IMR-90 (cell line): ENCODE measurements around the gene CRTC1. TPM values are rescaled to one million over a fixed set of nuclear protein-coding genes. Genes with fewer than 3 reads are reported as not detected.

Experiments used
- ATAC-seq: fragments of 200-7000 bp; cut with Tn5 transposase; 2 replicates; pipeline ENCODE4 v1.9.1; 2020; ENCODE audit warnings: low read depth, mild to moderate bottlenecking, moderate library complexity
- BruUV-seq: library from RNA; stranded (reverse); fragments of 400-500 nt; replicated peaks from 2 replicates; lab custom pipeline; 2021; lab: Mats Ljungman, UMichigan
- CTCF ChIA-PET: fragments of 300-600 bp; formaldehyde crosslinking; extraction: SDS; loops from one replicate; lab custom pipeline; 2021; ENCODE audit warnings: antibody characterized with exemption; lab: Yijun Ruan, JAX
- POLR2A ChIA-PET: fragments of 300-600 bp; sonication (Branson Sonifier 250); formaldehyde crosslinking; loops from one replicate; lab custom pipeline; 2022; ENCODE audit warnings: antibody characterized with exemption; ENCODE audit not compliant: unreplicated experiment; lab: Charles Lee
- DNase-seq: peaks from one replicate; pipeline ENCODE4 v3.0.0; 2013
- H2AFZ ChIP-seq: replicated peaks from 2 replicates; pipeline ENCODE3; 2013; ENCODE audit warnings: low read length, mild to moderate bottlenecking; ENCODE audit not compliant: poor library complexity
- H2AK5ac ChIP-seq: 2 replicates; pipeline ENCODE4 v1.6.1; 2013; ENCODE audit warnings: low read depth, low read length, inconsistent platforms
- H2AK9ac ChIP-seq: replicated peaks from 2 replicates; pipeline ENCODE3; 2013; ENCODE audit warnings: mild to moderate bottlenecking, low read depth, low read length, moderate library complexity; ENCODE audit not compliant: poor library complexity
- H2BK120ac ChIP-seq: 2 replicates; pipeline ENCODE4 v1.6.1; 2013; ENCODE audit warnings: low read depth, low read length, inconsistent platforms
- H2BK15ac ChIP-seq: 3 replicates; pipeline ENCODE4 v1.6.1; 2013; ENCODE audit warnings: low read depth, low read length, inconsistent platforms
- H2BK20ac ChIP-seq: 2 replicates; pipeline ENCODE4 v1.6.1; 2013; ENCODE audit warnings: low read depth, mild to moderate bottlenecking, inconsistent platforms, low read length, moderate library complexity
- H2BK5ac ChIP-seq: 2 replicates; pipeline ENCODE4 v1.6.1; 2013; ENCODE audit warnings: mild to moderate bottlenecking, low read depth, low read length, inconsistent platforms; ENCODE audit not compliant: poor library complexity, severe bottlenecking
- H3K14ac ChIP-seq: replicated peaks from 2 replicates; pipeline ENCODE4 v1.6.1; 2013; ENCODE audit warnings: low read depth, low read length, inconsistent platforms
- H3K18ac ChIP-seq: 2 replicates; pipeline ENCODE4 v1.6.1; 2013; ENCODE audit warnings: low read depth, low read length, control low read depth
- H3K23ac ChIP-seq: 2 replicates; pipeline ENCODE4 v1.6.1; 2013; ENCODE audit warnings: low read depth, low read length, inconsistent platforms
- H3K27ac ChIP-seq: 2 replicates; pipeline ENCODE4 v1.5.1; 2013; ENCODE audit warnings: mild to moderate bottlenecking, control low read depth, low read length; ENCODE audit not compliant: insufficient read depth
- H3K27me3 ChIP-seq: 2 replicates; pipeline ENCODE4 v1.6.1; 2013; ENCODE audit warnings: low read length; ENCODE audit not compliant: control insufficient read depth, insufficient read depth
- H3K36me3 ChIP-seq: 2 replicates; pipeline ENCODE4 v1.6.1; 2013; ENCODE audit warnings: low read length, mixed read lengths; ENCODE audit not compliant: control insufficient read depth, insufficient read depth
- H3K4ac ChIP-seq: 2 replicates; pipeline ENCODE4 v1.6.1; 2013; ENCODE audit warnings: low read depth, low read length, inconsistent platforms
- H3K4me1 ChIP-seq: 2 replicates; pipeline ENCODE4 v1.6.1; 2013; ENCODE audit warnings: low read length, mixed read lengths; ENCODE audit not compliant: control insufficient read depth, insufficient read depth
- H3K4me2 ChIP-seq: 2 replicates; pipeline ENCODE4 v1.6.1; 2013; ENCODE audit warnings: low read depth, mild to moderate bottlenecking, control low read depth, low read length, moderate library complexity
- H3K4me3 ChIP-seq: 2 replicates; pipeline ENCODE4 v1.5.1; 2013; ENCODE audit warnings: low read depth, mild to moderate bottlenecking, control low read depth, low read length, moderate library complexity; ENCODE audit not compliant: insufficient read depth
- H3K56ac ChIP-seq: 2 replicates; pipeline ENCODE4 v1.6.1; 2013; ENCODE audit warnings: low read length, inconsistent platforms; ENCODE audit not compliant: insufficient read depth; ENCODE audit errors: extremely low read depth
- H3K79me1 ChIP-seq, 2 experiments: 2 replicates each; pipeline ENCODE4 v1.6.1; 2013; ENCODE audit warnings: low read length in 2 of 2, inconsistent platforms in 1 of 2, low read depth in 1 of 2
- H3K9ac ChIP-seq: 2 replicates; pipeline ENCODE4 v1.6.1; 2013; ENCODE audit warnings: low read depth, low read length, control low read depth
- H3K9me1 ChIP-seq: 2 replicates; pipeline ENCODE4 v1.6.1; 2013; ENCODE audit warnings: low read length, inconsistent platforms; ENCODE audit not compliant: insufficient read depth
- H3K9me3 ChIP-seq: 2 replicates; pipeline ENCODE4 v1.6.1; 2013; ENCODE audit warnings: low read length; ENCODE audit not compliant: control insufficient read depth, insufficient read depth
- H4K20me1 ChIP-seq: 2 replicates; pipeline ENCODE4 v1.6.1; 2013; ENCODE audit warnings: low read length, inconsistent platforms; ENCODE audit not compliant: insufficient read depth
- H4K5ac ChIP-seq: 2 replicates; pipeline ENCODE4 v1.6.1; 2013; ENCODE audit warnings: mild to moderate bottlenecking, low read depth, low read length, control low read depth
- H4K8ac ChIP-seq, 2 experiments: 2 replicates each; pipeline ENCODE4 v1.6.1; 2013; ENCODE audit warnings: low read depth in 2 of 2, low read length in 2 of 2, control low read depth in 1 of 2, inconsistent platforms in 1 of 2
- H4K91ac ChIP-seq: 2 replicates; pipeline ENCODE4 v1.6.1; 2013; ENCODE audit warnings: low read depth, low read length, inconsistent platforms; ENCODE audit not compliant: insufficient read depth
- CEBPB ChIP-seq: IDR thresholded peaks from 2 replicates; pipeline ENCODE4 v1.6.1; 2012; ENCODE audit warnings: low read depth, low read length, improper control_type of control experiment
- MAZ ChIP-seq: IDR thresholded peaks from 2 replicates; pipeline ENCODE4 v1.6.1; 2012; ENCODE audit warnings: low read depth, mild to moderate bottlenecking, low read length, improper control_type of control experiment, moderate library complexity, borderline replicate concordance
- RAD21 ChIP-seq: IDR thresholded peaks from 2 replicates; pipeline ENCODE4 v1.6.1; 2012; ENCODE audit warnings: low read length, improper control_type of control experiment
- RCOR1 ChIP-seq: IDR thresholded peaks from 2 replicates; pipeline ENCODE4 v1.6.1; 2012; ENCODE audit warnings: mild to moderate bottlenecking, low read length, improper control_type of control experiment; ENCODE audit not compliant: insufficient replicate concordance
- RFX5 ChIP-seq: IDR thresholded peaks from 2 replicates; pipeline ENCODE4 v1.8.0; 2012; ENCODE audit warnings: low read depth, mild to moderate bottlenecking, low read length, moderate library complexity
- USF2 ChIP-seq: fragments of 150-350 bp; IDR thresholded peaks from 2 replicates; pipeline ENCODE4 v1.6.1; 2017; ENCODE audit warnings: mild to moderate bottlenecking, antibody characterized with exemption, low read length, low read depth
- WGBS, 2 experiments: methylation state at CpG; one replicate each; pipeline versions ENCODE4 v1.1.5 to v1.1.7; 2013; ENCODE audit warnings: missing lambda C conversion rate in 2 of 2; ENCODE audit not compliant: insufficient read length in 1 of 2; ENCODE audit errors: extremely low coverage in 2 of 2; 5-methylcytosine and 5-hydroxymethylcytosine counted together
- dilution Hi-C: fragments of 300-500 bp; cut with HindIII; formaldehyde crosslinking; loops from one replicate; pipeline ENCODE4 v1.14.3; 2018; ENCODE audit warnings: low sequenced_read_pairs; ENCODE audit not compliant: unreplicated experiment
- in situ Hi-C: fragments of 300-500 bp; cut with MboI; formaldehyde crosslinking; loops from 3 replicates; pipeline ENCODE4 v1.14.3; 2019; ENCODE audit warnings: low sequenced_read_pairs, inconsistent platforms, mixed read lengths
- intact Hi-C: fragments of 100-400 bp; cut with micrococcal nuclease; formaldehyde crosslinking; loops from 2 replicates; pipeline ENCODE4 v1.10.0; 2022
- polyA plus RNA-seq, 3 experiments: library from polyadenylated mRNA; depleted of rRNA; stranded (reverse); fragments of >200 nt; gene quantifications; 2 replicates each; pipeline ENCODE4 v1.2.3, GENCODE V29; 2012; ENCODE audit warnings: low replicate concordance in 1 of 3
- total RNA-seq: library from RNA; depleted of rRNA; stranded (reverse); fragments of >200 nt; gene quantifications from 2 replicates; pipeline ENCODE4 v1.2.3, GENCODE V29; 2012

Gene CRTC1
- total and polyA plus RNA-seq, 2 of the 4 experiments (the other 2 are of a cell fraction) = 0.18 to 5.7 TPM

DNA sequence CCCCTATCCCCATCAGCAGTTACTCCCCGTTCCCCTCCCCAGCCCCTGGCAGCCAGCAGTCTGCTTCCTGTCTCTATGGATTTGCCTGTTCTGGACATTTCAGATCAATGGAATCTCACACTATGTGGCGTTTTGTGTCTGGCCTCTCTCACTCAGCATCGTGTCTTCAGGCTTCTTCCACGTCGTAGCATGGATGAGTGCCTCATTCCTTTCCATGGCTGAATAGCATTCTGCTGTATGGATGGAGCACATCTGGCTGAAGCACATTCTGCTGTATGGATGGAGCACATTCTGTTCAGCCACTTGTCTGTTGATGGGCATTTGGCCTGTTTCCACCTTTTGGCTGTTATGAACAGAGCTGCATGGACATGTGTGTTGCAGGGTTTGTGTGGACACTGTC, 29.5 kb downstream of the CRTC1 start:
- TF ChIP-seq RCOR1 (no peak), RAD21 (no peak), RFX5 (no peak), MAZ (no peak), CEBPB (no peak), USF2 (no peak)
- no peak overlapping the region for H4K5ac ChIP-seq
- no peak overlapping the region for H3K4me3 ChIP-seq
- H4K91ac ChIP-seq = no peak overlapping the region
- peak; percentile 31 for DNase-seq
- no peaks in the 10 kb centered on the region for H3K36me3 ChIP-seq
- no peak overlapping the region for H2AK9ac ChIP-seq
- WGBS, 2 experiments = 24% methylated on average over 3 of the region's 5 CpGs; no CpG with 5 or more reads in 1 of the 2 experiments
- H3K9ac ChIP-seq = no peak overlapping the region
- no peak overlapping the region for H4K8ac ChIP-seq
- H3K18ac ChIP-seq = no peak overlapping the region
- H3K23ac ChIP-seq = 0 out of 2 replicates have a peak overlapping the region, but pooled peaks have one; percentile 31
- POLR2A ChIA-PET = no interaction called here
- H3K14ac ChIP-seq = 0 out of 2 replicates have a peak overlapping the region, but pooled peaks have one; percentile 25
- peaks cover 7 to 14% of the 10 kb centered on the region in 2 experiments; a peak in 3 of 4 replicates for H3K79me1 ChIP-seq
- H3K9me3 ChIP-seq = no peaks in the 10 kb centered on the region
- peaks cover 3% of the 10 kb centered on the region; the same call in 1 of the 2 replicates for H3K9me1 ChIP-seq
- no peak overlapping the region for H2BK120ac ChIP-seq
- no peak overlapping the region for H2AFZ ChIP-seq
- dilution Hi-C loops (no loop called here), intact Hi-C loops (no loop called here), in situ Hi-C loops (no loop called here)
- H3K4ac ChIP-seq = no peak overlapping the region
- no peak overlapping the region for H2BK15ac ChIP-seq
- H3K4me2 ChIP-seq = no peak overlapping the region
- no peak overlapping the region for H2BK5ac ChIP-seq
- peaks cover 45% of the 10 kb centered on the region for H4K20me1 ChIP-seq
- H3K56ac ChIP-seq = no peak overlapping the region
- H2AK5ac ChIP-seq = no peak overlapping the region
- H3K4me1 ChIP-seq = peaks cover 11% of the 10 kb centered on the region; the same call in 1 of the 2 replicates
- CTCF ChIA-PET = no interaction called here
- BruUV-seq = no TSS peak
- no peak overlapping the region for H3K27ac ChIP-seq
- H2BK20ac ChIP-seq = no peak overlapping the region
- H3K27me3 ChIP-seq = no peaks in the 10 kb centered on the region
- ATAC-seq = peak; percentile 32; the same call in 1 of the 2 replicates
